HG02884 (cell line): Measurements from ENCODE around the gene PRLR.
"Not testable (repeated sequence)": the region's sequence is repeated elsewhere in the genome, so short reads cannot be mapped to it uniquely, and the experiment has no call there.

Experiments
- ATAC-seq: cut with Tn5 transposase; IDR thresholded peaks from one replicate; pipeline ENCODE4 v1.9.1; 2021; ENCODE audit warnings: mild to moderate bottlenecking, moderate library complexity; ENCODE audit not compliant: unreplicated experiment

PRLR gene

GRCh38 chr5:35133186-35133585, 97.1 kb downstream of the PRLR start:
- no peak for ATAC-seq

GRCh38 chr5:35131723-35132122, 98.6 kb downstream of the PRLR start:
- no peak for ATAC-seq

DNA sequence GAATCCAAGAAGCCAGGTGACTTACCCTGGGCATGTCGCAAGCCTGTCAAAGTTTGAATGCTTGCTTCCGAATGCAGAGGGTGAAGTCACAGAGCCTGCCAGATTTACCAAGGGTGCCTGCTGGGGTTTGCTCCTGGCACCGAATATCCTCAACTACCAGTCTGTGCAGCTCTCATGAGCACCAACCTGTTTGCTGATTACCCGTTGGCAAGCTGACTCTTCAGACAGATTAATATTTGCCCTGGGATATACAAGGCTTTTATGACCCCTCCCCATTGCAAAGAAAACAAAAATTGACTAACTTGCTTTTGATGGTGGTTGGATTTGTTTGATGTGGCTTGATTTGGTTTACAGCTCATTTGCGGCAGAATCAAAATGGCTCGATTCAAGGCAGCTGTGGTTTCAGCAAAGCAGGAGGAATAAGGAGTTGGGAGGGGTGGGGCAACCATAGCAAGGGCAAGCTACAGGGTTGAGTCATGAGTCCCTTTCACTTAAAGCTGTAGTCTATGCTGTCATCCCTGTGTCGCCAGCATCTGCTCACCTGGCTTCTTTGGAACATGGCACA, 100.3 kb downstream of the PRLR start:
- ATAC-seq = no peak

DNA sequence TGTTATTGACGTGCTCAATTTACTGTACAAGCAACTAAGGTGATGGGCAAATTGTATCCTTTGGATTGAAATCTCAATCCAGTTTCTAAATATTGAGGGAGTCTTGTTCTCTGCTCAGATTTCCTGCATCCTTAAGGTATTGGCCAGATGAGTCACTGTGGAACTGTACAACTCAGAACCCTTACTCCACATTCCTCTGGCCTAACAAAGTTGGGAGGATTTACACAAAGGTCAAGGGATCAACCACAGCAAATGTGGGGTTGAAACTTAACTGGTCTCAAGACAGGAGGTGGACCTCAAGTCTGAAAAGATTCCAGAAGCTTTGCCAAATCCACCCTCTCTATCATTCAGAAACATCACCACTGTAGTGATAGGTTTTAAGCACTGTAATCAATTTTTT, 101.0 kb downstream of the PRLR start:
- ATAC-seq = no peak

- ATAC-seq = no peak
Measured at GRCh38 chr5:35127006-35127405, 103.3 kb downstream of the PRLR start.

GRCh38 chr5:35125746-35126145, 104.5 kb downstream of the PRLR start:
- no peak for ATAC-seq

DNA sequence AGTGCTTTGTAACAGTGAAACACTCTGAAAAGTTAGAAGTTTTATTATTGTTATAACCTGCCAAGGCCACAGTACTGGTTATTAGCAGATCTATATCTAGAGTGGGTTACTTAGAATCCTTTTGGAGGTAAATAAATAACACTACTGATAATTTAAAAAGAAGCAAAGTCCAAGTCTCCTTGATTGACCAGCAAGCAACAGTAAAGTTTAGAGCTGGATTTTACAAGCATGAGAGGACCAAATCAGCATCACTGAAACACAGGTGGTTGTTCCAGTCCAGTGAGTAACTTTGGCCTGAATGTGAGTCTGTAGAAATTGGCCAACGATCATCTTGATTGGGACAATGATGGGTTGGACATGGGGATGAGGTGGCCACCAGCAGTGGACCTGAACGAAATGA, 105.4 kb downstream of the PRLR start:
- ATAC-seq = no peak

- no peak for ATAC-seq
Measured at GRCh38 chr5:35122819-35123218, 107.5 kb downstream of the PRLR start.

- ATAC-seq = no peak
Measured at GRCh38 chr5:35120715-35121114, 109.6 kb downstream of the PRLR start.

GRCh38 chr5:35117967-35118366, 112.3 kb downstream of the PRLR start:
- no peak for ATAC-seq

GRCh38 chr5:35115920-35116319, 114.4 kb downstream of the PRLR start:
- no peak for ATAC-seq

- no peak for ATAC-seq
Measured at GRCh38 chr5:35114698-35115097, 115.6 kb downstream of the PRLR start.

DNA sequence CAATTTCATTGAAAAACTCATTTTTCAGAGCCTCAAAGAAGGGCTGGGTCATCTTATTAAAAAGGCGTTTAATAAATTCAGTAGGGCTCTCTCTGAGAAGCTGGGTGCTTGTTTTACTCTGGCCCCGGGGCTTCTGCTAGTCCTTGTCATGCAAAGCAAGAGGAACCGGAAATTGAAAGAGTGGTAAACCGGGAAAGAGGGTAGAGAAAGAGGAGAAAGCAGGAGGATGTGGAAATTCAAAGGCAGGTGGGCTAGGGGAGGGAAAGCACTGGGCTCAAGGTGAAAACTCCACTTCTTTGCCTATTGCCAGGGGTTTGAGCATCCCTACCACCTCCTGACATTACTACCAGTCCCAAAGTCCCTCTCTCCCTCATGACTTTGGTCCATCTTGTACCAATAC, 118.0 kb downstream of the PRLR start:
- no peak for ATAC-seq

DNA sequence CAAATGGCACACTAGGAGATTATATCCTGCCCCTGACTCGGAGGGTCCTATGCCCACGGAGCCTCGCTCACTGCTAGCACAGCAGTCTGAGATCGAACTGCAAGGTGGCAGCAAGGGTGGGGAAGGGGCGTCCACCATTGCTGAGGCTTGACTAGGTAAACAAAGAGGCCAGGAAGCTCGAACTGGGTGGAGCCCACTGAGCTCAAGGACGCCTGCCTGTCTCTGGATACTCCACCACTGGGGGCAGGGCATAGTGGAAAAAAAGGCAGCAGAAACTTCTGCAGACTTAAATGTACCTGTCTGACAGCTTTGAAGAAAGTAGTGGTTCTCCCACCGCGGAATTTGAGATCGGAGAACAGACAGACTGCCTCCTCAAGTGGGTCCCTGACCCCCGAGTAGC, 125.7 kb downstream of the PRLR start:
- not testable (repeated sequence) for ATAC-seq

- no peak for ATAC-seq
Measured at GRCh38 chr5:35103637-35104299, 126.5 kb downstream of the PRLR start.

- ATAC-seq = not testable (repeated sequence)
Measured at GRCh38 chr5:35101720-35102119, 128.6 kb downstream of the PRLR start.

GRCh38 chr5:35101016-35101415, 129.3 kb downstream of the PRLR start:
- no peak for ATAC-seq

DNA sequence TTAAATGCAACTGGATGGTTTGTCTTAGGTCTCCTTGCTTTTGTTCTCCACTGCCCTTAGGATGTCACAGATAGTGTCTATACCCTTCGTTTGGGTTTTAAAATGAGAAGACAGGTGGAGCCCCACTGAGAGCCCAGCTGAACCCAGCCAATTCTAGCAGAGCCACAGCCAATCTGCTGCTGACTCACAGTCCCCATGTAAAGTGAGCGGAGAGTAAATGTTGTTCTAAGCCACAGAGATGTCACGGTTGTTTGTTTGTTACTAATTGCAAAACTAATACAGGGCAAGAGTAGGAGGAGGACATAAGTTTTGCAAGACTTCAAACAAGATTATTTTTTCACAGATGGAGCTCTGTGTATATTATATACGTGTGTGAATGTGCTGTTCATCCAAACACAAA, 132.1 kb downstream of the PRLR start:
- no peak for ATAC-seq

GRCh38 chr5:35096932-35097331, 133.4 kb downstream of the PRLR start:
- no peak for ATAC-seq

DNA sequence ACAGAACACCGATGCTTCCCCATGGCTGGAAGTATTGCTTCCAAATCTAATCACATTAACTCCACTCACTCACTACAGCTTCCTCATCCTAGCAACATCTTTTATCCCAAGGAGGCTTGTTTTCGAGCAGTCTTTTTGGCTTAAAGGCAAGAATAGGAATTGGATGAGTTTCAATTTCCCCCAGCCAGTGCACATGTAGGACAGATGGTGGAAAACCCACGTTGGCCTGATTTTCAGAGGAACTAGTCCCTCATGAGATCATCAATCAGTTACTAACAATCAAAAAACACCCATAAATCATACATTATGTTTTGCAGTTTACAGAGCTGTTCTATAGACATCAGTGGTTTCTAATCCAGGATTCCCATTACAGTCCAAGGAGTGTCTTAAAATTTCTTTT, 134.1 kb downstream of the PRLR start:
- ATAC-seq = no peak

DNA sequence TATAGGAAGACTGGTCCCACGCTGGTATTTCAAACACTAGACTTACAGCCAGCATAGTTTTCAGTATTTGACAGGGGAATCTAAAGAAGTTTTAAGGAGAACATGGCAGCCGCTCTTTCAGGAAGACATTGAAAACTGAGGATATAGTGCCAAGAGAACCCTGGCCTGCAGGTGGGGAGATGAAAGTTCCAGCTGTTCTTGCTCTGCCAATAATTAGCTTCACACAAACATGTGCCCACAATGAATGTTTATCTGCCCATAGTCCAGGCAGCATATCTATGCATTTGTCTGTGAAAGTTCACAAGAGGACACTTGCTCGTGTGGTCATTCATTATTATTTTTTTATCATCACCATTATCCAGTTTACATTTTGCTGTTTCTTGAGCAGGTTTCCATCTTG, 134.9 kb downstream of the PRLR start:
- ATAC-seq = no peak

- ATAC-seq = no peak
Measured at GRCh38 chr5:35094948-35095347, 135.3 kb downstream of the PRLR start.

- ATAC-seq = no peak
Measured at GRCh38 chr5:35092703-35093102, 137.6 kb downstream of the PRLR start.
